ENCODE measurements around the gene BMPR1B.

The BMPR1B gene

DNA sequence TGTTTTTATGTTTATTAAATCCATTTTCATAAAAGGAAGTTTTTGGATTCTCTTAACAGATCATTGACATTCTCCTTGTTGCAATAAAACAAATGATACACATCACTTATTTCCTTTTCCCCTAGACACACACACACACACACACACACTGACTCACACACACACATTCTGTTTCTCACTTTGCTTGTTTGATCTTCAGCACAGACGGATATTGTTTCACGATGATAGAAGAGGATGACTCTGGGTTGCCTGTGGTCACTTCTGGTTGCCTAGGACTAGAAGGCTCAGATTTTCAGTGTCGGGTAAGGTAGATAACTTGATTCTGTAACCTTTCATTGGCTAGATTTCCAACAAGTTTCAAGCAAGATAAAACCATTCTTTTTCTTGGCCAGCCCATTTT is 356.8 kb downstream of the BMPR1B start:
- Histone ChIP-seq H4K91ac (ENCODE audit: low read depth, low read length, poor library complexity) (no peak overlapping the region), H3K79me1 (ENCODE audit: low read depth, low read length) (no peaks in the 10 kb centered on the region), H3K14ac (ENCODE audit: low read length) (no peak overlapping the region), H2BK15ac (ENCODE audit: low read length) (no peak overlapping the region), H3K27me3 (ENCODE audit: control insufficient read depth in 3 of 3, insufficient read depth in 3 of 3, low read depth in 1 of 3, low read length in 3 of 3) (no peaks in the 10 kb centered on the region), H3K27ac (replicated peaks; ENCODE audit: low read length) (no peak overlapping the region), H3K23ac (ENCODE audit: low read depth, low read length, poor library complexity) (no peak overlapping the region), H2BK5ac (ENCODE audit: low read length) (no peak overlapping the region), H3K4ac (ENCODE audit: low read length) (no peak overlapping the region), H3K9ac (ENCODE audit: low read depth, low read length, poor library complexity) (no peak overlapping the region), H3K4me3 (ENCODE audit: low read length in 2 of 2) (no peak overlapping the region), H3K36me3 (replicated peaks in 1 of 2; ENCODE audit: control insufficient read depth in 2 of 2, insufficient read depth in 2 of 2, low read length in 2 of 2) (peaks cover 0 to 98% of the 10 kb centered on the region in 2 donors), H3K9me3 (replicated peaks in 1 of 2; ENCODE audit: control insufficient read depth in 2 of 2, insufficient read depth in 1 of 2, low read depth in 1 of 2, low read length in 2 of 2) (no peaks in the 10 kb centered on the region), H2AFZ (ENCODE audit: low read length) (no peak overlapping the region), H3K18ac (ENCODE audit: low read length) (no peak overlapping the region), H3K4me2 (ENCODE audit: insufficient read depth, low read length, poor library complexity, severe bottlenecking) (no peak overlapping the region), H2BK12ac (ENCODE audit: low read length) (no peak overlapping the region), H3K4me1 (ENCODE audit: control insufficient read depth in 2 of 2, insufficient read depth in 1 of 2, low read depth in 1 of 2, low read length in 2 of 2) (peaks cover 0 to 2% of the 10 kb centered on the region in 2 donors), H2BK120ac (ENCODE audit: low read depth, low read length) (no peak overlapping the region), H4K8ac (ENCODE audit: low read depth, low read length) (no peak overlapping the region), H2AK5ac (ENCODE audit: low read depth, low read length) (no peak overlapping the region)
- no CpG with 5 or more reads among the region's 3 CpGs for WGBS, 2 donors (ENCODE audit: extremely low coverage in 2 of 2, insufficient read length in 2 of 2, insufficient replicate concordance in 1 of 2)
- DNase-seq (ENCODE audit: low spot score), result no peak

DNA sequence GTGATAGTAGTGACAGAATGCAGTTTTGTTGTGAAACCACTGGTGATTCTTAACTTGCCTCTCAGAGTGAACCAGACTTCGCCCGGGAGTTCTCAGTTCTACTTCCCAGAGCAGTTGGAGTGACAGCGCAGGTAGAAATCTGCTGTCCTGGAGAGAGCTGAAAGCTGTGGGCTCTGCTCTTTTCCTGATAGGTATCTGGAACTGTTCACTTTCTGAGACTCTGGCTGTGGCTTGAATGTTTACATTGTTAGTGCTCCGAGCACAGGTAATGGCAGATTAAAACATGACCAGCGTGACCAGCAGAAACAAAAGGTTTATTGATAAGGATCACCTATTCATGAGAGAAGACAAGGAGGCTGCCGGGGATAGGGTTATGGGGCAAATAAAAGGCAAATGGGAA is 360.7 kb downstream of the BMPR1B start:
- H3K9ac ChIP-seq (ENCODE audit: low read depth, low read length, poor library complexity), result no peak overlapping the region
- H3K36me3 ChIP-seq (replicated peaks in 1 of 2; ENCODE audit: control insufficient read depth in 2 of 2, insufficient read depth in 2 of 2, low read length in 2 of 2), result peaks cover 0 to 95% of the 10 kb centered on the region in 2 donors
- no peak overlapping the region for H4K8ac ChIP-seq (ENCODE audit: low read depth, low read length)
- H3K79me1 ChIP-seq (ENCODE audit: low read depth, low read length), result no peaks in the 10 kb centered on the region
- H3K27me3 ChIP-seq (ENCODE audit: control insufficient read depth in 3 of 3, insufficient read depth in 3 of 3, low read depth in 1 of 3, low read length in 3 of 3), result no peaks in the 10 kb centered on the region
- no peak for DNase-seq (ENCODE audit: low spot score)
- no peak overlapping the region for H3K18ac ChIP-seq (ENCODE audit: low read length)
- no peak overlapping the region for H2BK12ac ChIP-seq (ENCODE audit: low read length)
- no peak overlapping the region for H3K4me2 ChIP-seq (ENCODE audit: insufficient read depth, low read length, poor library complexity, severe bottlenecking)
- peaks cover 0 to 2% of the 10 kb centered on the region in 2 donors for H3K4me1 ChIP-seq (ENCODE audit: control insufficient read depth in 2 of 2, insufficient read depth in 1 of 2, low read depth in 1 of 2, low read length in 2 of 2)
- H3K14ac ChIP-seq (ENCODE audit: low read length), result no peak overlapping the region
- no CpG with 5 or more reads among the region's 6 CpGs for WGBS, 2 donors (ENCODE audit: extremely low coverage in 2 of 2, insufficient read length in 2 of 2, insufficient replicate concordance in 1 of 2)
- H3K9me3 ChIP-seq (replicated peaks in 1 of 2; ENCODE audit: control insufficient read depth in 2 of 2, insufficient read depth in 1 of 2, low read depth in 1 of 2, low read length in 2 of 2), result no peaks in the 10 kb centered on the region
- no peak overlapping the region for H2BK5ac ChIP-seq (ENCODE audit: low read length)
- no peak overlapping the region for H2AFZ ChIP-seq (ENCODE audit: low read length)
- H2AK5ac ChIP-seq (ENCODE audit: low read depth, low read length), result no peak overlapping the region
- H4K91ac ChIP-seq (ENCODE audit: low read depth, low read length, poor library complexity), result no peak overlapping the region
- H2BK120ac ChIP-seq (ENCODE audit: low read depth, low read length), result no peak overlapping the region
- H3K4me3 ChIP-seq (ENCODE audit: low read length in 2 of 2), result no peak overlapping the region
- no peak overlapping the region for H3K27ac ChIP-seq (replicated peaks; ENCODE audit: low read length)
- H3K4ac ChIP-seq (ENCODE audit: low read length), result no peak overlapping the region
- no peak overlapping the region for H2BK15ac ChIP-seq (ENCODE audit: low read length)
- no peak overlapping the region for H3K23ac ChIP-seq (ENCODE audit: low read depth, low read length, poor library complexity)

DNA sequence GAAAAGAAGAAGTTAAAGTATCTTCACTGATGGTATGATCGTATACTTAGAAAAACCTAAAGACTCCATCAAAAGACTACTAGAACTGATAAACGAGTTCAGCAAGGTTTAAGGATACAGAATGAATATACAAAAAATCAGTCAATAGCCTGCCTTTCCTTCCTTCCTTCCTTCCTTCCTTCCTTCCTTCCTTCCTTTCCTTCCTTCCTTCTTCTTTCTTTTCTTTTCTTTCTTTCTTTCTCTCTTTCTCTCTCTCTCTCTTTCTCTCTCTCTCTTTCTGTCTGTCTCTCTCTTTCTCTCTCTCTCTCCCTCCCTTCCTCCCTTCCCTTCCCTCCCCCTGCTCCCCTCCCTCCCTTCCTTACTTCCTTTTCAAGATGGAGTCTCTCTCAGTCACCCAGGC is 362.7 kb downstream of the BMPR1B start:
- Histone ChIP-seq H2BK120ac (ENCODE audit: low read depth, low read length) (no peak overlapping the region), H3K14ac (ENCODE audit: low read length) (no peak overlapping the region), H3K4me2 (ENCODE audit: insufficient read depth, low read length, poor library complexity, severe bottlenecking) (no peak overlapping the region), H3K18ac (ENCODE audit: low read length) (no peak overlapping the region), H2BK15ac (ENCODE audit: low read length) (no peak overlapping the region), H2AK5ac (ENCODE audit: low read depth, low read length) (no peak overlapping the region), H2BK12ac (ENCODE audit: low read length) (no peak overlapping the region), H3K27me3 (ENCODE audit: control insufficient read depth in 3 of 3, insufficient read depth in 3 of 3, low read depth in 1 of 3, low read length in 3 of 3) (no peaks in the 10 kb centered on the region), H2BK5ac (ENCODE audit: low read length) (no peak overlapping the region), H3K9ac (ENCODE audit: low read depth, low read length, poor library complexity) (no peak overlapping the region), H3K4ac (ENCODE audit: low read length) (no peak overlapping the region), H3K9me3 (replicated peaks in 1 of 2; ENCODE audit: control insufficient read depth in 2 of 2, insufficient read depth in 1 of 2, low read depth in 1 of 2, low read length in 2 of 2) (no peaks in the 10 kb centered on the region), H3K36me3 (replicated peaks in 1 of 2; ENCODE audit: control insufficient read depth in 2 of 2, insufficient read depth in 2 of 2, low read length in 2 of 2) (peaks cover 0 to 92% of the 10 kb centered on the region in 2 donors), H3K23ac (ENCODE audit: low read depth, low read length, poor library complexity) (no peak overlapping the region), H2AFZ (ENCODE audit: low read length) (no peak overlapping the region), H4K91ac (ENCODE audit: low read depth, low read length, poor library complexity) (no peak overlapping the region), H3K79me1 (ENCODE audit: low read depth, low read length) (no peaks in the 10 kb centered on the region), H3K4me3 (ENCODE audit: low read length in 2 of 2) (no peak overlapping the region), H3K27ac (replicated peaks; ENCODE audit: low read length) (no peak overlapping the region), H3K4me1 (ENCODE audit: control insufficient read depth in 2 of 2, insufficient read depth in 1 of 2, low read depth in 1 of 2, low read length in 2 of 2) (peaks cover 0 to 2% of the 10 kb centered on the region in 2 donors), H4K8ac (ENCODE audit: low read depth, low read length) (no peak overlapping the region)
- no peak for DNase-seq (ENCODE audit: low spot score)
- WGBS, 2 donors (ENCODE audit: extremely low coverage in 2 of 2, insufficient read length in 2 of 2, insufficient replicate concordance in 1 of 2), result no CpG with 5 or more reads among the region's 2 CpGs

DNA sequence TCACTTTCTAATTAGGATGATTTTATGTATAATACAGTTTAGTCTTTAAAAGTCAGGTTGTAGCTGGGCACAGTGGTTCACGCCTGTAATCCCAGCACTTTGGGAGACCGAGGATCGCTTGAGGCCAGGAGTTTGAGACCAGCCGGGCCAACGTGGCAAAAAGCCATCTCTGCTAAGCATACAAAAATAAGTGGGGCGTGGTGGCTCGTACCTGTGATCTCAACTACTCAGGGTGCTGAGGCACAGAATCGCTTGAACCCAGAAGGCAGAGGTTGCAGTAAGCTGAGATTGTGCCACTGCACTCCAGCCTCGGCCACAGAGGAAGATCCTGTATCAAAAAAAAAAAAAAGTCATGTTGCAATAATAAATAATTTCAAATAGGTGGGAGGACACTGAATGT is 364.2 kb downstream of the BMPR1B start:
- Histone ChIP-seq H3K4me2 (ENCODE audit: insufficient read depth, low read length, poor library complexity, severe bottlenecking) (no peak overlapping the region), H3K4me3 (ENCODE audit: low read length in 2 of 2) (no peak overlapping the region), H2AFZ (ENCODE audit: low read length) (no peak overlapping the region), H3K9me3 (replicated peaks in 1 of 2; ENCODE audit: control insufficient read depth in 2 of 2, insufficient read depth in 1 of 2, low read depth in 1 of 2, low read length in 2 of 2) (no peaks in the 10 kb centered on the region), H2BK15ac (ENCODE audit: low read length) (no peak overlapping the region), H2BK12ac (ENCODE audit: low read length) (no peak overlapping the region), H3K79me1 (ENCODE audit: low read depth, low read length) (no peaks in the 10 kb centered on the region), H2BK120ac (ENCODE audit: low read depth, low read length) (no peak overlapping the region), H3K27me3 (ENCODE audit: control insufficient read depth in 3 of 3, insufficient read depth in 3 of 3, low read depth in 1 of 3, low read length in 3 of 3) (no peaks in the 10 kb centered on the region), H2BK5ac (ENCODE audit: low read length) (no peak overlapping the region), H4K8ac (ENCODE audit: low read depth, low read length) (no peak overlapping the region), H3K4me1 (ENCODE audit: control insufficient read depth in 2 of 2, insufficient read depth in 1 of 2, low read depth in 1 of 2, low read length in 2 of 2) (peaks cover 0 to 2% of the 10 kb centered on the region in 2 donors), H4K91ac (ENCODE audit: low read depth, low read length, poor library complexity) (no peak overlapping the region), H3K14ac (ENCODE audit: low read length) (no peak overlapping the region), H3K36me3 (replicated peaks in 1 of 2; ENCODE audit: control insufficient read depth in 2 of 2, insufficient read depth in 2 of 2, low read length in 2 of 2) (peaks cover 0 to 92% of the 10 kb centered on the region in 2 donors), H2AK5ac (ENCODE audit: low read depth, low read length) (no peak overlapping the region), H3K23ac (ENCODE audit: low read depth, low read length, poor library complexity) (no peak overlapping the region), H3K27ac (replicated peaks; ENCODE audit: low read length) (no peak overlapping the region), H3K4ac (ENCODE audit: low read length) (no peak overlapping the region), H3K9ac (ENCODE audit: low read depth, low read length, poor library complexity) (no peak overlapping the region), H3K18ac (ENCODE audit: low read length) (no peak overlapping the region)
- no peak for DNase-seq (ENCODE audit: low spot score)
- WGBS, 2 donors (ENCODE audit: extremely low coverage in 2 of 2, insufficient read length in 2 of 2, insufficient replicate concordance in 1 of 2), result no CpG with 5 or more reads among the region's 9 CpGs
